Stimulated activated CD4-positive, alpha-beta T cell treated with anti-CD3 and anti-CD28 coated beads, Interleukin-1b, Interleukin-23, amount 100 ng/mL, for 4 hours (primary cell): ENCODE data around the gene SYCN.
A peak's percentile ranks its signal among the peaks of the same experiment; 100 is the strongest.
"Not testable (repeated sequence)": the region's sequence is repeated elsewhere in the genome, so short reads cannot be mapped to it uniquely, and the experiment has no call there.

ENCODE experiments used
- DNase-seq, 2 donors: peaks; one replicate each; pipeline ENCODE4 v3.0.0-alpha.2; 2020; ENCODE audit warnings: low read depth in 2 of 2

SYCN gene

GRCh38 chr19:39203372-39204341 is at the start of gene SYCN:
Gene SYCN, minus strand, starts transcription at chr19:39204263. Its CDS starts 9 bp downstream, at chr19:39204254.
- no peak for DNase-seq

GRCh38 chr19:39253374-39254149 is 49.5 kb upstream of the SYCN start:
- no peak for DNase-seq

DNA sequence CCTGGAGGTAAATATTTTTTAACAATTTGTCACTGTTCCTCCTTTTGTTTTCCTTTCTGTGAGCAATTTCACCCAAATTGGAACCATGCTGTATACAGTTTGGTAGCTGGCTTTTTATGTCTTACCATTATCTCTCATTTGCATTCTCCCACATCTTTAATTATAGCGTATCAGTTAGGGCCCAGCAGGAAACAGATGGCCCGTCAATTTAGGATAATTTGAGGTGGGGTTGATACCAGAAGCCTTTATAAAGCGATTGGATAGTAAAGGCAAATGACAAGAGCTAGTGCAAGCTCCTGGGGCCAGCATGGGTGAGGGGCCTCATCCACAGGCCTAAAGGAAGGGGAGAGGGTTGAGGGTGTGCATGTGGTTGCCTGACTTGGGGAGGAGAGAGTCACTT is 48.4 kb upstream of the SYCN start:
- no peak for DNase-seq

DNA sequence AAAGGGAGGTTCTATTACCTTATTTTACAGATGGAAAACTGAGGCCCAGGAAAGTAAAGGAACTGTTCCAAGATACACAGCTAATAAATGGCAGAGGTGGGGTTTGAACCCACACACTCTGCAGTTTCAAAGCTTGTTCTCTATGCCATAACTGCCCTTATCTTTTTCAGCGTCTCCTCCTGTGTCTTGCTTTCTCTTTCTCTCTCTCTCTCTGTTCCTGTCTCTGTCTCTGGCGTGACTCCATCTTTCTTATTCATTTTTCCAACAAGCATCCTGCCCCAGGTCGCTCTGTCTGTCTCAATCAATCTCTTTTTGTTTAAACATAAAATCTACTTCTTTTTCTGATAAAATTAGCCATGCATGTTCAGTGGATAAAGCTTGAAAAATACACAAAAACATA is 47.8 kb upstream of the SYCN start:
- no peak for DNase-seq

- DNase-seq, result no peak
Observed at GRCh38 chr19:39251081-39251480, 47.0 kb upstream of the SYCN start.

- no peak for DNase-seq
Observed at GRCh38 chr19:39248806-39249205, 44.7 kb upstream of the SYCN start, which contains the start of gene IFNL4. Gene IFNL4, minus strand, starts transcription at chr19:39248856.

DNA sequence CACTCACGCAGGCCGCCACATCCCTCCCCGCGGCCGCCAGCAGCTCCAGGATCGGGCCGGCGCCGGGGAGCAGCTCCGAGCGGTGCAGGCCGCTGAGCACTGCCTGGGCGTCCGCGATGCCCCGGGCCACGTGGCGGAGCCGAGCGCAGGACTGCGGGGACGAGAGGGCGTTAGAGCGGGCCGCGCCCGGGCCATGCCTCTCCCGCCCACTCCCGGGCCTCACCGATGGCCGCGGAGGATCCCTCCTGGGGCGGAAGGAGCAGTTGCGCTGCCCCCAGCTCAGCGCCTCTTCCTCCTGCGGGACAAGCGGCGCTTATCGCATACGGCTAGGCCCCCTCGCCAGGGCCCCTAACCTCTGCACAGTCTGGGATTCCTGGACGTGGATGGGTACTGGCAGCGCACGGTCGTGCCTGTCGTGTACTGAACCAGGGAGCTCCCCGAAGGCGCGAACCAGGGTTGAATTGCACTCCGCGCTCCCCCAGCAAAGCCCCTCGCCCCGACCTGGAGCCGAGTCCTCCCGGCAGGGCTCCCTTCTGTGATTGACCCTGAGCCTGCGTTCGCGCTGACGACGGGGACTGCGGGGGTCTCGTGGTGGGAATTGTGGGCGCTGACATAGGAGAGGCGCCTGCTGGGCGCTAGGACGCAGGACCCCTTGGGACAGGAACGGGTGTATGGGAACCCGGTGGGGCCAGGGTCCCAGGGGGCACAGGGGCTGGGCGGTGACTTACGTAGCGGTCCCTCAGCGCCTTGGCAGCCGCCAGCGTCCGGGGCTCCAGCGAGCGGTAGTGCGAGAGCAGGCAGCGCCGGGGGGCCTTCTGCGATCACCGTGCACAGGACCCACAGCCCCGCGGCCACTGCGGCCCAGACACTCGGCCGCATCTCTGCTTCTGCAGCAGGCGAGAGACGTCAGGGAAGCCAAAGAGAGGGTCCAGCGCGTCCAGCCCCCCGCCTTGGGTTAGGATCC is 43.9 kb upstream of the SYCN start:
- no peak for DNase-seq

DNA sequence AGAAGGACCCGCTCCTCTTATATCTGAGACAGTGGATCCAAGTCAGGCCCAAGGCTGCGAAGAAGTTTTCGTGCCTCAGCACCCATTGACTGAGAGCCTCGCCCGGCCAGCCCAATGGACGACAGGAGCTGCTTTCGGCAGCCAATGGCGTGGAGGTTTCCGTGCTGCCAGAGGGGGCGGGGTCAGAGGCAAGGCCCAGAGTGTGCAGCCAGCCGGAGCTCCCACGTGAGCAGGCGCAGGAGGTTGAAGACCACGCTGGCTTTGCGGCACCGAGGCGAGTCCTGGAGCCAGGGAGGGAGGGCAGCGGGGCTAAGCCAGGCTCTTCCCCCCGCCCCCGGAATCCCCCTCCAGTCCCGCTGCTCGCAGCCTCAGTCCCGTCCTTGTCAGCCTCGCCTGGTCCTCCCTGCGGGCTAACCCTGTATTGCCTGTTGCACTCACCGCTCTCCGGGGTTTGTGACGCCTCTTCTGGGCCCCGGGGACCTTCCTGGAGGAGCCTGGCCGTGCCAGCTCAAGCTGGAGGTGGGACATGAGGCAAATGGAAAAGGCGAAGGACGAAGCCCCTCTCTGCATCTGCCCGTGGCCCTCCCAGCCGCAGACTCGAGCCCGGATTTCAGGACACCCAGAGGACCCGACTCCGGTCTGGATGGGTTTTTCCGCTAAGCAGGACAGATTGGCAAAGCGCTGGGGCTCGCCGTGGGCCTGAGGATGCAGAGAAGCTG is 43.0 kb upstream of the SYCN start:
- DNase-seq, result peak in 1 of 2 donors; percentile 26

GRCh38 chr19:39245166-39245565 is 41.1 kb upstream of the SYCN start:
- not testable (repeated sequence) for DNase-seq

- not testable (repeated sequence) for DNase-seq
Observed at GRCh38 chr19:39244410-39245100, 40.5 kb upstream of the SYCN start, which contains the start of gene IFNL3. Gene IFNL3, minus strand, starts transcription at chr19:39245006. Its CDS starts 39 bp downstream, at chr19:39244967.

DNA sequence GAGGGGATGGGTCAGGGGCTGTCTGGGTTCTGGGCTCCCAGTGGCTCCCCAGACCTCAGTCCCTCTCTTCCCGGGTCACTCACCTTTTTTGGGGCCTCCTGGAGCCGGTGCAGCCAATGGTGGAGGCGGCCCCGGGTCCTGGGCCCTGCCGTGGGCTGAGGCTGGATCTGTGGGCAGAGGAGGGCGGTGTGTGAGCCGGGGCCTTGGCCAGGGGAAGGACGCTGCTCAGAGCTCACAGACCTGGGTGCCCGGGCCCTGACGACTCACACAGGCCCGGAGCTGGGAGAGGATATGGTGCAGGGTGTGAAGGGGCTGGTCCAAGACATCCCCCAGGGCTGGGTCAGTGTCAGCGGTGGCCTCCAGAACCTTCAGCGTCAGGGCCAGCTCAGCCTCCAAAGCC is 39.7 kb upstream of the SYCN start:
- DNase-seq, result not testable (repeated sequence)

DNA sequence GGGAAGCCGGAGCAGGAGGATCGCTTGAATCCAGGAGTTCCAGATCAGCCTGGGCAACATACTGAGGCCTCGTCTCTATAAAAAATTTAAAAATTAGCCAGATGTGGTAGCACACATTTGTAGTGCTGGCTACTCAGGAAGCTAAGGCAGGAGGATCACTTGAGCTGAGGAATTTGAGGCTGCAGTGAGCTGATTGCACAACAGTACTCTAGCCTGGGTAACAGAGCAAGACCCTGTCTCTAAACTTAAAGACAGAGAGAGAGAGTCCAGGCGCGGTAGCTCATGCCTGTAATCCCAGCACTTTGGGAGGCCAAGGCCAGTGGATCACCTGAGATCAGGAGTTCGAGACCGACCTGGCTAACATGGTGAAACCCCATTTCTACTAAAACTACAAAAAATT is 36.4 kb upstream of the SYCN start:
- DNase-seq, result no peak

GRCh38 chr19:39238944-39239343 is 34.9 kb upstream of the SYCN start:
- no peak for DNase-seq

- no peak for DNase-seq
Observed at GRCh38 chr19:39238209-39238608, 34.1 kb upstream of the SYCN start.

GRCh38 chr19:39237200-39238184 is 33.4 kb upstream of the SYCN start:
- DNase-seq, result peak in 1 of 2 donors; percentile 38

GRCh38 chr19:39236527-39236926 is 32.5 kb upstream of the SYCN start:
- DNase-seq, result no peak

DNA sequence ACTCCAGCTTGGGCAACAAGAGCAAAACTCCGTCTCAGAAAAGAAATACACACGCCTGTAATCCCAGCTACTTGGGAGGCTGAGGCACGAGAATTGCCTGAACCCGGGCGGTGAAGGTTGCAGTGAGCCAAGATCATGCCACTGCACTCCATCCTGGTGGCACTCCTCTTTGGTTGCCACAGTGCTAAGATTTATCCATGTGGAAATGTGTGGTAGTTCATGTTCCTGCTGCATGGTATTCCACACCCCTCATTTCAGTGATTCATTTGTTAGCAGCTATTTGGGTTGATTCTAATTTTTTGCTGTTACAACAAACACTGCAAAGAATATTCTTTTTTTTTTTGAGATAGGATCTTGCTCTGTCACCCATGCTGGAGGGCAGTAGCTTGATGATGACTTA is 28.6 kb upstream of the SYCN start:
- no peak for DNase-seq

DNA sequence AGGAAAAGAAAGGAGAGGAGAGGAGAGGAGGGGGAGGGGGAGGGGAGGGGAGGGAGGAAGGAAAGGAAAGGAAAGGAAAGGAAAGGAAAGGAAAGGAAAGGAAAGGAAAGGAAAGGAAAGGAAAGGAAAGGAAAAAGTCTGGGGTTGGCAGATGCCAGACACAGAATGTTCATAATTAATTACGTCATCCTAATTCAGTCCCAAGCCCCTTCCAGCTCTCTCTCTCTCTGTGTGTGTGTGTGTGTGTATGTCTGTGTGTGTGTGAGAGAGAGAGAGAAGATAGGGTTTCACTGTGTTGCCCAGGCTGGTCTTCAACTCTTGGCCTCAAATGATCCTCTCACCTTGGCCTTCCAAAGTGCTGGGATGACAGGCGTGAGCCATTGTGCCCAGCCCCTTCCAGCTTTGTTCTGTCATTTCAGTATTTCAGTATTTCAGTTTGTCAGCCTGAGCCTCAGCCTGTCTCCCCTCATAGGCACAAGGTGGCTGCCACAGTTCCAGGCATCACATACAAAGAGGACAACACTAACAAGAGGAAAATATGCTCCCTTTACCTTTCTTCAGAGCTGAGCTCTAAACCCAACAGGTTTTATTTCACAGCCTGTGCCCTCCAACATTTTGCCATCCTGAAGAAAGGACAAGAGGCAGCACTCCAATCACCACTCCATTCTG is 26.2 kb upstream of the SYCN start:
- no peak for DNase-seq
